ENCODE results near the gene RALB.

The RALB gene

GRCh38 chr2:120219291-120219690 is 33.4 kb upstream of the RALB start:
- TF ChIP-seq CTCF (IDR thresholded peaks at IDR 0.05; ENCODE audit: insufficient read depth, low read length, poor library complexity, severe bottlenecking), result no peak

GRCh38 chr2:120219766-120220165 is 32.9 kb upstream of the RALB start:
- Histone ChIP-seq H3K4me3 (replicated peaks; ENCODE audit: low read depth, low read length) (no peak overlapping the region), H3K27me3 (replicated peaks; ENCODE audit: control insufficient read depth, insufficient read depth, low read length) (no peaks in the 10 kb centered on the region), H3K36me3 (ENCODE audit: control insufficient read depth, insufficient read depth, low read length) (peaks cover 7% of the 10 kb centered on the region)
- DNase-seq (ENCODE audit: extremely low read depth, insufficient read length), result no peak
- no peak for TF ChIP-seq CTCF (IDR thresholded peaks at IDR 0.05; ENCODE audit: insufficient read depth, low read length, poor library complexity, severe bottlenecking)

More at GRCh38 chr2:120219291-120219690, 33.4 kb upstream of the RALB start:
- no peak for DNase-seq (ENCODE audit: extremely low read depth, insufficient read length)
- H3K36me3 ChIP-seq (ENCODE audit: control insufficient read depth, insufficient read depth, low read length), result peaks cover 7% of the 10 kb centered on the region
- H3K4me3 ChIP-seq (replicated peaks; ENCODE audit: low read depth, low read length), result no peak overlapping the region
- no peaks in the 10 kb centered on the region for H3K27me3 ChIP-seq (replicated peaks; ENCODE audit: control insufficient read depth, insufficient read depth, low read length)

GRCh38 chr2:120220756-120221155 is 31.9 kb upstream of the RALB start:
- no peak for TF ChIP-seq CTCF (IDR thresholded peaks at IDR 0.05; ENCODE audit: insufficient read depth, low read length, poor library complexity, severe bottlenecking)
- no peak for DNase-seq (ENCODE audit: extremely low read depth, insufficient read length)
- no peak overlapping the region for H3K4me3 ChIP-seq (replicated peaks; ENCODE audit: low read depth, low read length)
- no peaks in the 10 kb centered on the region for H3K27me3 ChIP-seq (replicated peaks; ENCODE audit: control insufficient read depth, insufficient read depth, low read length)
- H3K36me3 ChIP-seq (ENCODE audit: control insufficient read depth, insufficient read depth, low read length), result peaks cover 8% of the 10 kb centered on the region

- Histone ChIP-seq H3K4me3 (replicated peaks; ENCODE audit: low read depth, low read length) (no peak overlapping the region; the same call in 1 of the 2 replicates), H3K27me3 (replicated peaks; ENCODE audit: control insufficient read depth, insufficient read depth, low read length) (no peaks in the 10 kb centered on the region), H3K36me3 (ENCODE audit: control insufficient read depth, insufficient read depth, low read length) (peaks cover 9% of the 10 kb centered on the region)
- no peak for DNase-seq (ENCODE audit: extremely low read depth, insufficient read length)
- no peak for TF ChIP-seq CTCF (IDR thresholded peaks at IDR 0.05; ENCODE audit: insufficient read depth, low read length, poor library complexity, severe bottlenecking)
These were observed 31.0 kb upstream of the RALB start for GRCh38 chr2:120221616-120222015.

GRCh38 chr2:120222186-120223033 is 30.2 kb upstream of the RALB start:
- no peaks in the 10 kb centered on the region for H3K27me3 ChIP-seq (replicated peaks; ENCODE audit: control insufficient read depth, insufficient read depth, low read length)
- no peak for TF ChIP-seq CTCF (IDR thresholded peaks at IDR 0.05; ENCODE audit: insufficient read depth, low read length, poor library complexity, severe bottlenecking)
- peaks cover 9% of the 10 kb centered on the region for H3K36me3 ChIP-seq (ENCODE audit: control insufficient read depth, insufficient read depth, low read length)
- H3K4me3 ChIP-seq (replicated peaks; ENCODE audit: low read depth, low read length), result peak overlapping the region; percentile 69
- DNase-seq (ENCODE audit: extremely low read depth, insufficient read length), result no peak
